SKM-1 (cell line): ENCODE results near the gene KIAA1217.
"Not testable (repeated sequence)": the region's sequence is repeated elsewhere in the genome, so short reads cannot be mapped to it uniquely, and the experiment has no call there.

Experiments used
- DNase-seq: peaks from one replicate; lab custom pipeline; 2025; ENCODE audit not compliant: unreplicated experiment; lab: John Stamatoyannopoulos, UW

KIAA1217 gene

GRCh38 chr10:24337723-24338122 is 128.8 kb downstream of the KIAA1217 start:
- DNase-seq = not testable (repeated sequence)

GRCh38 chr10:24339387-24339786 is 130.4 kb downstream of the KIAA1217 start:
- DNase-seq = no peak

GRCh38 chr10:24340446-24340845 is 131.5 kb downstream of the KIAA1217 start:
- no peak for DNase-seq

- no peak for DNase-seq
These were observed 131.9 kb downstream of the KIAA1217 start for GRCh38 chr10:24340883-24341282.

GRCh38 chr10:24341371-24341770 is 132.4 kb downstream of the KIAA1217 start:
- no peak for DNase-seq

GRCh38 chr10:24341897-24342296 is 133.0 kb downstream of the KIAA1217 start:
- no peak for DNase-seq

GRCh38 chr10:24343686-24344085 is 134.7 kb downstream of the KIAA1217 start:
- no peak for DNase-seq

GRCh38 chr10:24344279-24344678 is 135.3 kb downstream of the KIAA1217 start:
- peak; percentile 14 for DNase-seq

- DNase-seq = no peak
These were observed 135.9 kb downstream of the KIAA1217 start for GRCh38 chr10:24344695-24345463.

- DNase-seq = no peak
These were observed 138.1 kb downstream of the KIAA1217 start for GRCh38 chr10:24346877-24347519.

- DNase-seq = no peak
These were observed 140.6 kb downstream of the KIAA1217 start for GRCh38 chr10:24349379-24350001.

- no peak for DNase-seq
These were observed 141.4 kb downstream of the KIAA1217 start for GRCh38 chr10:24350070-24350921.

- DNase-seq = not testable (repeated sequence)
These were observed 141.9 kb downstream of the KIAA1217 start for GRCh38 chr10:24350922-24351225.

GRCh38 chr10:24351961-24352360 is 143.0 kb downstream of the KIAA1217 start:
- DNase-seq = no peak

- no peak for DNase-seq
These were observed 143.5 kb downstream of the KIAA1217 start for GRCh38 chr10:24352399-24352798.

GRCh38 chr10:24353319-24353718 is 144.4 kb downstream of the KIAA1217 start:
- no peak for DNase-seq

- DNase-seq = no peak
These were observed 146.2 kb downstream of the KIAA1217 start for GRCh38 chr10:24355056-24355688.

- no peak for DNase-seq
These were observed 148.5 kb downstream of the KIAA1217 start for GRCh38 chr10:24357344-24358004.

GRCh38 chr10:24358022-24358421 is 149.1 kb downstream of the KIAA1217 start:
- DNase-seq = no peak
